ENCODE measurements around the gene CXCL9. TPM values are rescaled to one million over a fixed set of nuclear protein-coding genes. Genes with fewer than 3 reads are reported as not detected.

CXCL9 gene
- total RNA-seq, 4 donors from 2014 or later = 0.13 to 0.31 TPM; not detected in 2

GRCh38 chr4:75953509-75953908, 53.8 kb downstream of the CXCL9 start:
- no peaks in the 10 kb centered on the region for H3K4me1 ChIP-seq
- no peaks in the 10 kb centered on the region for H3K27me3 ChIP-seq
- no peak overlapping the region for H3K4me3 ChIP-seq
- no peak for ATAC-seq
- no peaks in the 10 kb centered on the region for H3K9me3 ChIP-seq
- 60 to 88% methylated on average over 1 to 2 of the region's 2 CpGs for WGBS, 2 donors (ENCODE audit: low coverage in 1 of 2)
- H3K27ac ChIP-seq = no peak overlapping the region
- peaks cover 10 to 100% of the 10 kb centered on the region in 2 donors for H3K36me3 ChIP-seq
- TF ChIP-seq, protein P1, sequence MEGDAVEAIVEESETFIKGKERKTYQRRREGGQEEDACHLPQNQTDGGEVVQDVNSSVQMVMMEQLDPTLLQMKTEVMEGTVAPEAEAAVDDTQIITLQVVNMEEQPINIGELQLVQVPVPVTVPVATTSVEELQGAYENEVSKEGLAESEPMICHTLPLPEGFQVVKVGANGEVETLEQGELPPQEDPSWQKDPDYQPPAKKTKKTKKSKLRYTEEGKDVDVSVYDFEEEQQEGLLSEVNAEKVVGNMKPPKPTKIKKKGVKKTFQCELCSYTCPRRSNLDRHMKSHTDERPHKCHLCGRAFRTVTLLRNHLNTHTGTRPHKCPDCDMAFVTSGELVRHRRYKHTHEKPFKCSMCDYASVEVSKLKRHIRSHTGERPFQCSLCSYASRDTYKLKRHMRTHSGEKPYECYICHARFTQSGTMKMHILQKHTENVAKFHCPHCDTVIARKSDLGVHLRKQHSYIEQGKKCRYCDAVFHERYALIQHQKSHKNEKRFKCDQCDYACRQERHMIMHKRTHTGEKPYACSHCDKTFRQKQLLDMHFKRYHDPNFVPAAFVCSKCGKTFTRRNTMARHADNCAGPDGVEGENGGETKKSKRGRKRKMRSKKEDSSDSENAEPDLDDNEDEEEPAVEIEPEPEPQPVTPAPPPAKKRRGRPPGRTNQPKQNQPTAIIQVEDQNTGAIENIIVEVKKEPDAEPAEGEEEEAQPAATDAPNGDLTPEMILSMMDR (IDR thresholded peaks at IDR 0.05) = no peak
- TF ChIP-seq POLR2AphosphoS5 (IDR thresholded peaks at IDR 0.05) (no peak), EP300 (IDR thresholded peaks at IDR 0.05) (no peak), POLR2A (IDR thresholded peaks at IDR 0.05) (no peak)

Other genes with a start within 250 kb of the CXCL9 start
- gene PPEF2, start 105.1 kb downstream of the CXCL9 start, total RNA-seq = not detected
- gene NAAA, start 66.5 kb downstream of the CXCL9 start, total RNA-seq = 10 to 100 TPM; 33.5 to 90.5 (median 35.4) TPM
- 10 to 100 TPM; 35.0 to 42.5 (median 35.7) TPM for gene SDAD1, start 16.6 kb downstream of the CXCL9 start, total RNA-seq
- gene CXCL10, start 16.0 kb upstream of the CXCL9 start, total RNA-seq = 1 to 10 TPM in 2 of 4 donors, not detected in 2; 1.7 to 2.1 TPM
- gene CXCL11, start 28.6 kb upstream of the CXCL9 start, total RNA-seq = under 1 TPM in 1 of 4 donors, not detected in 3; 0.59 TPM
- gene ART3, start 67.2 kb upstream of the CXCL9 start, total RNA-seq = 10 to 100 TPM in 2 of 4 donors, 1 to 10 TPM in 2; 2.3 to 22.6 (median 7.8) TPM
- 10 to 100 TPM; 32.2 to 58.0 (median 40.8) TPM for gene NUP54, start 140.9 kb upstream of the CXCL9 start, total RNA-seq
- gene SCARB2, start 206.3 kb upstream of the CXCL9 start, total RNA-seq = 100 to 1,000 TPM; 121 to 169 (median 130) TPM
- 1 to 10 TPM; 1.1 to 6.2 (median 4.0) TPM for gene FAM47E, start 244.2 kb upstream of the CXCL9 start, total RNA-seq

Data from gastroesophageal sphincter (tissue), 4 donors.